Tibial artery (tissue), 4 donors: Measurements from ENCODE around the gene MAN2A1.
A peak's percentile ranks its signal among the peaks of the same experiment; 100 is the strongest.

ENCODE experiments used
- DNase-seq, 2 donors: peaks; one replicate each; pipeline ENCODE4 v3.0.0-alpha.2; 2019
- H3K27ac ChIP-seq, 2 donors: fragments of 200-600 bp; sonication (generic) in 1 of 2; 1 replicate in 1 of 2; 2 replicates in 1 of 2; pipeline ENCODE4 v1.5.1; 2018 to 2019; ENCODE audit warnings: mild to moderate bottlenecking in 1 of 2
- H3K27me3 ChIP-seq, 2 donors: fragments of 200-600 bp; sonication (generic) in 1 of 2; one replicate each; pipeline versions ENCODE4 v1.5.1 to v1.6.0; 2016 to 2019
- H3K36me3 ChIP-seq, 3 donors: fragments of 200-600 bp; sonication (generic) in 2 of 3; one replicate each; pipeline ENCODE4 v1.5.1; 2016 to 2019; ENCODE audit warnings: mild to moderate bottlenecking in 2 of 3
- H3K4me1 ChIP-seq, 4 donors: fragments of 200-600 bp; sonication (generic) in 2 of 4; 1 replicate in 3 of 4; 2 replicates in 1 of 4; pipeline ENCODE4 v1.5.1; 2016 to 2019
- H3K4me3 ChIP-seq, 2 donors: fragments of 200-600 bp; sonication (generic) in 1 of 2; 1 replicate in 1 of 2; 2 replicates in 1 of 2; pipeline ENCODE4 v1.5.1; 2018 to 2019; ENCODE audit warnings: mild to moderate bottlenecking in 2 of 2
- H3K9me3 ChIP-seq, 3 donors: fragments of 200-600 bp; sonication (generic) in 1 of 3; one replicate each; pipeline ENCODE4 v1.5.1; 2016 to 2019
- intact Hi-C: fragments of 100-400 bp; cut with DNase I; formaldehyde crosslinking; loops from one replicate; pipeline ENCODE4 v1.15.0; 2023; ENCODE audit warnings: low total_unique reads
- TF ChIP-seq, protein P1 (sequence below), 2 experiments: fragments of 200-600 bp in 1 of 2; fragments of 450-650 bp in 1 of 2; IDR thresholded peaks; one replicate each; pipeline ENCODE4 v1.5.1; 2017 to 2019; ENCODE audit warnings: antibody characterized with exemption in 2 of 2, mild to moderate bottlenecking in 1 of 2, moderate library complexity in 1 of 2

The MAN2A1 gene

DNA sequence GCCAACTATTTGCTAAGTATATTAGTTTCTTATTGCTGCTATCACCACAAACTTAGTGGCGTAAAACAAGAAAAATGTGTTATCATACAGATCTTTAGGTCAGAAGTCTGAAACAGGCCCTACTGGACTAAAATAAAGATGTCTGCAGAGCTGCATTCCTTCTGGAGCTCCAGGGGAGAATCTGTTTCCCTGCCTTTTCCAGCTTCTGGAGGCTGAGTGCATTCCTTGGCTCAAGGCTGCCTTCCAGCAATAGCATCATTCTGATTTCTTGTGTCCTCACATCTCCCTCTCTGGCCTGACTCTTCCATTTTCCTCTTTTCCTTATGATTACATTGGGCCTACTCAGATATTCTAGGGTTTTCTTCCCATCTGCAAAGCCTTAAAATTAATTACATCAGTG lies 15.9 kb downstream of the MAN2A1 start:
- TF ChIP-seq, protein P1, sequence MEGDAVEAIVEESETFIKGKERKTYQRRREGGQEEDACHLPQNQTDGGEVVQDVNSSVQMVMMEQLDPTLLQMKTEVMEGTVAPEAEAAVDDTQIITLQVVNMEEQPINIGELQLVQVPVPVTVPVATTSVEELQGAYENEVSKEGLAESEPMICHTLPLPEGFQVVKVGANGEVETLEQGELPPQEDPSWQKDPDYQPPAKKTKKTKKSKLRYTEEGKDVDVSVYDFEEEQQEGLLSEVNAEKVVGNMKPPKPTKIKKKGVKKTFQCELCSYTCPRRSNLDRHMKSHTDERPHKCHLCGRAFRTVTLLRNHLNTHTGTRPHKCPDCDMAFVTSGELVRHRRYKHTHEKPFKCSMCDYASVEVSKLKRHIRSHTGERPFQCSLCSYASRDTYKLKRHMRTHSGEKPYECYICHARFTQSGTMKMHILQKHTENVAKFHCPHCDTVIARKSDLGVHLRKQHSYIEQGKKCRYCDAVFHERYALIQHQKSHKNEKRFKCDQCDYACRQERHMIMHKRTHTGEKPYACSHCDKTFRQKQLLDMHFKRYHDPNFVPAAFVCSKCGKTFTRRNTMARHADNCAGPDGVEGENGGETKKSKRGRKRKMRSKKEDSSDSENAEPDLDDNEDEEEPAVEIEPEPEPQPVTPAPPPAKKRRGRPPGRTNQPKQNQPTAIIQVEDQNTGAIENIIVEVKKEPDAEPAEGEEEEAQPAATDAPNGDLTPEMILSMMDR (IDR thresholded peaks at IDR 0.05) = no peak
- peaks cover 0 to 46% (median 22%) of the 10 kb centered on the region in 4 donors for H3K4me1 ChIP-seq
- DNase-seq = no peak
- H3K9me3 ChIP-seq = no peaks in the 10 kb centered on the region
- H3K36me3 ChIP-seq = no peaks in the 10 kb centered on the region
- no peak overlapping the region for H3K4me3 ChIP-seq
- H3K27ac ChIP-seq = peak overlapping the region; percentile 23 to 68
- intact Hi-C loops = loop anchor here (10.0 kb wide), 1 partner anchor 919 kb away; no protein-coding TSS in a partner anchor
- no peaks in the 10 kb centered on the region for H3K27me3 ChIP-seq

DNA sequence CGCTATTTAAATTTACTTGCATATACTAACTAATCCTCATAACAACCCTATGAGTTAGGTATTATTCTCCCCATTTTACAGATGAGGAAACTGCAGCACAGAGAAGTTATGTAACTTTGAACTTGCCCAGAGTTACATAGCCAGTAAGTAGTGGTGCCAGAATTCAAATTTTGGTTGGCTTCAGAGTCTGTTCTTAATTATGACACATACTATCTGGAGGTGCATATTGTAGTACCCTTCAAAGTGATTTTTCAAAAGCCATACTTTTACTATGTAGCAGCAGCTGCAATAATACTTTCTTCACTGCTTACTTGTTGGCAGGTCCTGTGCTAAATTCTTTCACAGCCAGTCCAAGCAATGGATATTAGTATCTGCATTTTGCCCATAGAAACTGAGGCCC lies 16.4 kb downstream of the MAN2A1 start:
- TF ChIP-seq, protein P1 (IDR thresholded peaks at IDR 0.05) = no peak
- H3K9me3 ChIP-seq = no peaks in the 10 kb centered on the region
- no peaks in the 10 kb centered on the region for H3K36me3 ChIP-seq
- no peaks in the 10 kb centered on the region for H3K27me3 ChIP-seq
- H3K27ac ChIP-seq = peak overlapping the region in 1 of 2 donors; percentile 68
- no peak overlapping the region for H3K4me3 ChIP-seq
- intact Hi-C loops = loop anchor here (10.0 kb wide), 1 partner anchor 919 kb away; no protein-coding TSS in a partner anchor
- DNase-seq = no peak
- H3K4me1 ChIP-seq = peaks cover 0 to 46% (median 22%) of the 10 kb centered on the region in 4 donors

DNA sequence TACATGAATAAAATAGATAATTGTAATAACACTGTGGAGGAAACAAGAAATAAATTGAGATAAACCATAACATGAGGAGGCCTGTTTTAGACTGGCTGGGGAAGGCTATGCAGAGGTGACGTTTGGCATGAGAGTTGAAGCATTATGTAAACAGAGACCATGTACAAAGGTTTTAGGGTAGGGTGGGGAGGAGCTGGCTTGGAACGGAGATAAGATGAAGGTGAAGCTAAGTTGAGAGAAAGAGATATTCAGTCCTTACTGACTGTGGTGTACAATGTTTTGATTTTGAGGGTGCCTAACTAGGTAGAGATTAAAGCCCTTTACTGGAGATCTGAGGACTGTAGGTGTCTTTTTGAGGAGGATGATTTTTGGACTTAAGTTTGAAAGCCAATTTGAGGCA lies 17.8 kb downstream of the MAN2A1 start:
- H3K27ac ChIP-seq = no peak overlapping the region
- H3K36me3 ChIP-seq = no peaks in the 10 kb centered on the region
- H3K27me3 ChIP-seq = no peaks in the 10 kb centered on the region
- peaks cover 0 to 52% (median 24%) of the 10 kb centered on the region in 4 donors for H3K4me1 ChIP-seq
- intact Hi-C loops = loop anchor here (10.0 kb wide), 1 partner anchor 917 kb away; no protein-coding TSS in a partner anchor
- DNase-seq = no peak
- no peak overlapping the region for H3K4me3 ChIP-seq
- TF ChIP-seq, protein P1 (IDR thresholded peaks at IDR 0.05) = no peak
- no peaks in the 10 kb centered on the region for H3K9me3 ChIP-seq

DNA sequence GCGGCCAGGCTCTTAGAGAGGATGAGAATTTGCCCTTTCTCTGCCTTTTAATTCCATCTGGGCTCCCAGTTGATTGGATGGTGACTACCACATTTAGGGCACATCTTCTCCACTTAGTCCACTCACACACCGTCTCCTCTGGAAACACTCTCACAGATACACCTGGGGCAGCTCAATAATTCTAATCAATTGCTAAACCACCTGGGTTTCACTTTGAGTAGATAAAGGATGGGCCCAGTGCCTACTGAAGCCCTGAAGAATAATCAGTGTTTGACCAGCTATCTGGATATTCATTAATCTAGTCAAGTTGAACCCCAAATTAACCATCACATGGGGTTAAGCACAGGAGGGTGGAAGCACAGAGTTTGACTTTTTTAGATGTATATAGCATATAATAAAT lies 19.1 kb downstream of the MAN2A1 start:
- intact Hi-C loops = loop anchor here (10.0 kb wide), 1 partner anchor 916 kb away; no protein-coding TSS in a partner anchor
- Histone ChIP-seq H3K4me1 (peaks cover 0 to 52% (median 23%) of the 10 kb centered on the region in 4 donors), H3K27me3 (no peaks in the 10 kb centered on the region), H3K9me3 (no peaks in the 10 kb centered on the region), H3K27ac (no peak overlapping the region), H3K36me3 (no peaks in the 10 kb centered on the region), H3K4me3 (no peak overlapping the region)
- no peak for DNase-seq
- TF ChIP-seq, protein P1 (IDR thresholded peaks at IDR 0.05) = no peak

DNA sequence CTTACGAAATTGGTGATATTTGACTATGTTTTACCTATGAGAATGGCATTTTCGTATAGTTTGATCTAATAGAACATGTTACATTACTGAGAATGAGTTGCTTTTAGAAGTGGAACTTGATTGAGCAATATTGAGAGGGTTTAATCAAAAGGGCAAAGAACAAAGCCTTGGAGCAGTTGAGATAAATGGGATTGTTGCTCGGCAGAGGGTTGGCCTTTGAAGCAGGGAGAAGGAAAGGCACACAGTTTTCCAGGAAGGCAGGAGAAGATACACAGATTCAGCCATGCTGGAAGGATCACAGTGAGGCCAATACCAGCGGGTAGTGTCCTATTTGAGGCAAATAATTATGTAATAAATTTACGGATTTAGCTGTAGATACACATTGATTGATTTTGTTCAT lies 19.5 kb downstream of the MAN2A1 start:
- no peak overlapping the region for H3K27ac ChIP-seq
- no peaks in the 10 kb centered on the region for H3K36me3 ChIP-seq
- peaks cover 0 to 52% (median 18%) of the 10 kb centered on the region in 4 donors for H3K4me1 ChIP-seq
- H3K9me3 ChIP-seq = no peaks in the 10 kb centered on the region
- intact Hi-C loops = loop anchor here (10.0 kb wide), 1 partner anchor 916 kb away; no protein-coding TSS in a partner anchor
- no peak for DNase-seq
- no peak overlapping the region for H3K4me3 ChIP-seq
- no peaks in the 10 kb centered on the region for H3K27me3 ChIP-seq
- TF ChIP-seq, protein P1 (IDR thresholded peaks at IDR 0.05) = no peak
